ENCODE results near the gene CPXM1. TPM values are rescaled to one million over a fixed set of nuclear protein-coding genes. Genes with fewer than 3 reads are reported as not detected.

CPXM1 gene
- total and polyA plus RNA-seq, 10 donors = 0.23 to 2.9 (median 0.48) TPM

- no peaks in the 10 kb centered on the region for H3K4me1 ChIP-seq
- H3K27me3 ChIP-seq (replicated peaks in 1 of 7) = peaks cover 0 to 71% (median 2%) of the 10 kb centered on the region in 7 donors
- intact Hi-C loops (cut with DNase I; ENCODE audit: low total_unique reads) = no loop called here
- H3K36me3 ChIP-seq = no peaks in the 10 kb centered on the region
- no peak for DNase-seq
- WGBS, 5 donors = 87 to 95% (median 88%) methylated on average over 6 of the region's 6 CpGs
- TF ChIP-seq CTCF (IDR thresholded peaks at IDR 0.05 in 8 of 11, conservative IDR thresholded peaks at IDR 0.05 in 3 of 11) = no peak
- TF ChIP-seq POLR2A (IDR thresholded peaks at IDR 0.05) = no peak
- TF ChIP-seq POLR2AphosphoS5 (IDR thresholded peaks at IDR 0.05) = no peak
- no peaks in the 10 kb centered on the region for H3K9me3 ChIP-seq
- H3K4me3 ChIP-seq = no peak overlapping the region
- H3K27ac ChIP-seq = no peak overlapping the region
Observed at GRCh38 chr20:2793471-2793870, 7.0 kb downstream of the CPXM1 start.

GRCh38 chr20:2783908-2784566, 16.4 kb downstream of the CPXM1 start:
- H3K36me3 ChIP-seq = no peaks in the 10 kb centered on the region
- no peak overlapping the region for H3K27ac ChIP-seq
- TF ChIP-seq POLR2A (IDR thresholded peaks at IDR 0.05) = no peak
- no peak for TF ChIP-seq CTCF (IDR thresholded peaks at IDR 0.05 in 8 of 11, conservative IDR thresholded peaks at IDR 0.05 in 3 of 11)
- TF ChIP-seq POLR2AphosphoS5 (IDR thresholded peaks at IDR 0.05) = no peak
- no peak overlapping the region for H3K4me3 ChIP-seq
- WGBS, 5 donors = 73 to 83% (median 74%) methylated on average over 6 of the region's 6 CpGs
- peaks cover 0 to 12% (median 0%) of the 10 kb centered on the region in 8 donors for H3K9me3 ChIP-seq
- no peaks in the 10 kb centered on the region for H3K4me1 ChIP-seq
- intact Hi-C loops (cut with DNase I; ENCODE audit: low total_unique reads) = no loop called here
- H3K27me3 ChIP-seq (replicated peaks in 1 of 7) = peaks cover 0 to 11% (median 0%) of the 10 kb centered on the region in 7 donors
- DNase-seq = no peak

- Histone ChIP-seq H3K36me3 (no peaks in the 10 kb centered on the region), H3K4me1 (no peaks in the 10 kb centered on the region), H3K9me3 (peaks cover 0 to 4% (median 2%) of the 10 kb centered on the region in 8 donors), H3K27ac (no peak overlapping the region), H3K4me3 (no peak overlapping the region), H3K27me3 (replicated peaks in 1 of 7) (peaks cover 0 to 16% (median 0%) of the 10 kb centered on the region in 7 donors)
- 49 to 65% (median 50%) methylated on average over 3 of the region's 3 CpGs for WGBS, 5 donors
- no peak for DNase-seq
- TF ChIP-seq POLR2A (IDR thresholded peaks at IDR 0.05) (no peak), CTCF (IDR thresholded peaks at IDR 0.05 in 8 of 11, conservative IDR thresholded peaks at IDR 0.05 in 3 of 11) (no peak), POLR2AphosphoS5 (IDR thresholded peaks at IDR 0.05) (no peak)
- intact Hi-C loops (cut with DNase I; ENCODE audit: low total_unique reads) = no loop called here
Observed at GRCh38 chr20:2780948-2781347, 19.5 kb downstream of the CPXM1 start.

- WGBS, 5 donors = 72 to 81% (median 78%) methylated on average over 10 of the region's 10 CpGs
- H3K9me3 ChIP-seq = peaks cover 0 to 13% (median 7%) of the 10 kb centered on the region in 8 donors
- peaks cover 0 to 21% (median 0%) of the 10 kb centered on the region in 7 donors for H3K27me3 ChIP-seq (replicated peaks in 1 of 7)
- no peak overlapping the region for H3K4me3 ChIP-seq
- no peaks in the 10 kb centered on the region for H3K36me3 ChIP-seq
- intact Hi-C loops (cut with DNase I; ENCODE audit: low total_unique reads) = no loop called here
- no peaks in the 10 kb centered on the region for H3K4me1 ChIP-seq
- H3K27ac ChIP-seq = no peak overlapping the region
- no peak for TF ChIP-seq CTCF (IDR thresholded peaks at IDR 0.05 in 8 of 11, conservative IDR thresholded peaks at IDR 0.05 in 3 of 11)
- no peak for TF ChIP-seq POLR2A (IDR thresholded peaks at IDR 0.05)
- no peak for TF ChIP-seq POLR2AphosphoS5 (IDR thresholded peaks at IDR 0.05)
- DNase-seq = no peak
Observed at GRCh38 chr20:2778602-2779321, 21.7 kb downstream of the CPXM1 start.

All from spleen (tissue), 11 donors.